CD4-positive, alpha-beta memory T cell (primary cell): ENCODE measurements around the gene ZNF24. TPM values are rescaled to one million over a fixed set of nuclear protein-coding genes. Genes with fewer than 3 reads are reported as not detected.
A peak's percentile ranks its signal among the peaks of the same experiment; 100 is the strongest.

Experiments used
- CTCF ChIA-PET: fragments of 350-600 bp; sonication (Branson Sonifier 250); formaldehyde crosslinking; loops from one replicate; lab custom pipeline; 2021; ENCODE audit warnings: inconsistent platforms; ENCODE audit not compliant: partially characterized antibody; lab: Charles Lee
- POLR2A ChIA-PET: fragments of 350-600 bp; sonication (Branson Sonifier 250); formaldehyde crosslinking; loops from one replicate; lab custom pipeline; 2021; ENCODE audit not compliant: partially characterized antibody; lab: Charles Lee
- DNase-seq, 5 donors: peaks; one replicate each; pipeline versions ENCODE4 v3.0.0 to v3.0.0-alpha.2; 2020 to 2022; ENCODE audit warnings: mixed read lengths in 1 of 5
- H3K27ac ChIP-seq: one replicate; pipeline ENCODE4 v1.7.0; 2013; ENCODE audit warnings: low read depth, low read length
- H3K27me3 ChIP-seq: 2 replicates; pipeline ENCODE4 v1.7.0; 2013; ENCODE audit warnings: mild to moderate bottlenecking, low read length, moderate library complexity; ENCODE audit not compliant: insufficient read depth
- H3K36me3 ChIP-seq: 2 replicates; pipeline ENCODE4 v1.7.0; 2013; ENCODE audit warnings: mild to moderate bottlenecking, low read length, moderate library complexity; ENCODE audit not compliant: insufficient read depth
- H3K4me1 ChIP-seq: 2 replicates; pipeline ENCODE4 v1.7.0; 2013; ENCODE audit warnings: mild to moderate bottlenecking, low read length, moderate library complexity; ENCODE audit not compliant: insufficient read depth
- H3K4me3 ChIP-seq, 2 donors: one replicate each; pipeline ENCODE4 v1.7.0; 2013; ENCODE audit warnings: low read length in 2 of 2, mild to moderate bottlenecking in 1 of 2
- H3K9me3 ChIP-seq, 2 donors: one replicate each; pipeline ENCODE4 v1.7.0; 2013; ENCODE audit warnings: low read length in 2 of 2, control low read depth in 1 of 2; ENCODE audit not compliant: control insufficient read depth in 1 of 2
- H3K27ac Mint-ChIP-seq, 7 donors: one replicate each; pipeline ENCODE4 v1.8.0; 2020 to 2021; ENCODE audit warnings: mixed read lengths in 7 of 7, mild to moderate bottlenecking in 6 of 7, inconsistent platforms in 3 of 7, moderate library complexity in 3 of 7
- H3K27me3 Mint-ChIP-seq, 2 donors: one replicate each; pipeline ENCODE4 v1.8.0; 2020 to 2021; ENCODE audit warnings: mixed read lengths in 2 of 2
- H3K36me3 Mint-ChIP-seq, 2 donors: one replicate each; pipeline ENCODE4 v1.8.0; 2020 to 2021; ENCODE audit warnings: mixed read lengths in 2 of 2, inconsistent platforms in 1 of 2, mild to moderate bottlenecking in 1 of 2
- H3K4me1 Mint-ChIP-seq, 4 donors: one replicate each; pipeline ENCODE4 v1.8.0; 2020 to 2021; ENCODE audit warnings: mixed read lengths in 4 of 4, mild to moderate bottlenecking in 1 of 4
- H3K4me3 Mint-ChIP-seq, 8 donors: one replicate each; pipeline ENCODE4 v1.8.0; 2020 to 2021; ENCODE audit warnings: mixed read lengths in 8 of 8, mild to moderate bottlenecking in 7 of 8, moderate library complexity in 6 of 8, inconsistent platforms in 3 of 8
- H3K9me3 Mint-ChIP-seq, 8 donors: one replicate each; pipeline ENCODE4 v1.8.0; 2020 to 2021; ENCODE audit warnings: mixed read lengths in 8 of 8, mild to moderate bottlenecking in 5 of 8, inconsistent platforms in 3 of 8, moderate library complexity in 1 of 8
- intact Hi-C: fragments of 100-400 bp; cut with micrococcal nuclease; formaldehyde crosslinking; loops from one replicate; pipeline ENCODE4 v1.15.1; 2023
- polyA plus RNA-seq, 2 donors: library from polyadenylated mRNA; unstranded; fragments of 300-500 nt; fragmentation: Illumina TruSeq; gene quantifications; one replicate each; pipeline ENCODE4 v1.2.3, GENCODE V29; 2021
- total RNA-seq, 2 experiments: library from RNA; stranded (reverse); gene quantifications; one replicate each; pipeline ENCODE4 v1.2.3, GENCODE V29; 2021

ZNF24 gene
- total and polyA plus RNA-seq, 4 experiments from 2014 or later, result 67.9 to 90.5 (median 82.6) TPM

- intact Hi-C loops, result loop anchor here (1.0 to 5.0 kb wide), 12 partner anchors 10 to 722 kb away; partner anchors contain the start of genes INO80C, MAPRE2, RMP24 and RPRD1A
- Histone ChIP-seq H3K36me3 (peaks cover 7% of the 10 kb centered on the region), H3K4me1 (peaks cover 45% of the 10 kb centered on the region), H3K9me3 (no peaks in the 10 kb centered on the region), H3K27ac (peak overlapping the region; percentile 99), H3K4me3 (peak overlapping the region; percentile 87 to 96), H3K27me3 (no peaks in the 10 kb centered on the region)
- Mint-ChIP-seq H3K27ac (peak overlapping the region; percentile 96 to 99 (median 98)), H3K9me3 (no peaks in the 10 kb centered on the region), H3K4me3 (peak overlapping the region; percentile 94 to 99 (median 98)), H3K36me3 (peaks cover 7 to 27% of the 10 kb centered on the region in 2 donors), H3K4me1 (peaks cover 28 to 50% (median 37%) of the 10 kb centered on the region in 4 donors), H3K27me3 (no peaks in the 10 kb centered on the region)
- CTCF ChIA-PET, result interaction anchor here (1.0 to 2.4 kb wide), 9 partner anchors 9 to 318 kb away, joined by 3 to 11 read pairs (median 5); partner anchors contain the start of gene ZNF397
- peak in 1 of 5 donors; percentile 35 for DNase-seq
- POLR2A ChIA-PET, result interaction anchor here (0.8 to 2.6 kb wide), 15 partner anchors 10 to 628 kb away, joined by 3 to 29 read pairs (median 6); partner anchors contain the start of genes GALNT1, INO80C, RMP24 and ZNF397
Observed at GRCh38 chr18:35344736-35345459, 678 bp upstream of the ZNF24 start.

- H3K27ac ChIP-seq, result peak overlapping the region; percentile 99
- no peaks in the 10 kb centered on the region for H3K9me3 Mint-ChIP-seq
- peaks cover 21 to 41% of the 10 kb centered on the region in 2 donors for H3K36me3 Mint-ChIP-seq
- peaks cover 45% of the 10 kb centered on the region for H3K4me1 ChIP-seq
- H3K4me3 Mint-ChIP-seq, result peak overlapping the region; percentile 94 to 99 (median 98)
- peaks cover 21% of the 10 kb centered on the region for H3K36me3 ChIP-seq
- ChIA-PET POLR2A (interaction anchor here (1.0 to 2.6 kb wide), 13 partner anchors 9 to 629 kb away, joined by 3 to 29 read pairs (median 7); partner anchors contain the start of genes GALNT1, INO80C, RMP24 and ZNF397), CTCF (interaction anchor here (1.4 to 1.9 kb wide), 4 partner anchors 10 to 316 kb away, joined by 4 to 11 read pairs (median 6); no protein-coding TSS in a partner anchor)
- peak overlapping the region; percentile 87 to 96 for H3K4me3 ChIP-seq
- H3K27me3 ChIP-seq, result no peaks in the 10 kb centered on the region
- no peaks in the 10 kb centered on the region for H3K27me3 Mint-ChIP-seq
- DNase-seq, result no peak
- intact Hi-C loops, result loop anchor here (5.0 kb wide), 1 partner anchor 316 kb away; no protein-coding TSS in a partner anchor
- H3K4me1 Mint-ChIP-seq, result peaks cover 34 to 64% (median 49%) of the 10 kb centered on the region in 4 donors
- H3K27ac Mint-ChIP-seq, result peak overlapping the region; percentile 96 to 99 (median 98)
- H3K9me3 ChIP-seq, result no peaks in the 10 kb centered on the region
Observed at GRCh38 chr18:35343488-35343935, 708 bp downstream of the ZNF24 start.

- DNase-seq, result no peak
- Histone ChIP-seq H3K9me3 (no peaks in the 10 kb centered on the region), H3K36me3 (peaks cover 65% of the 10 kb centered on the region), H3K4me3 (no peak overlapping the region), H3K4me1 (peaks cover 22% of the 10 kb centered on the region), H3K27ac (no peak overlapping the region), H3K27me3 (no peaks in the 10 kb centered on the region)
- ChIA-PET CTCF (no interaction called here), POLR2A (interaction anchor here (0.6 kb wide), 1 partner anchor 11 kb away, joined by 3 read pairs; no protein-coding TSS in a partner anchor)
- Mint-ChIP-seq H3K36me3 (peaks cover 81 to 84% of the 10 kb centered on the region in 2 donors), H3K9me3 (no peaks in the 10 kb centered on the region), H3K4me1 (peaks cover 28 to 55% (median 36%) of the 10 kb centered on the region in 4 donors), H3K4me3 (no peak overlapping the region), H3K27me3 (no peaks in the 10 kb centered on the region), H3K27ac (peak overlapping the region in 1 of 7 donors; percentile 45)
- intact Hi-C loops, result no loop called here
Observed at GRCh38 chr18:35337286-35337685, 6.9 kb downstream of the ZNF24 start.

- H3K4me3 Mint-ChIP-seq, result no peak overlapping the region
- ChIA-PET CTCF (no interaction called here), POLR2A (no interaction called here)
- peaks cover 23 to 45% (median 34%) of the 10 kb centered on the region in 4 donors for H3K4me1 Mint-ChIP-seq
- Histone ChIP-seq H3K9me3 (no peaks in the 10 kb centered on the region), H3K4me3 (no peak overlapping the region), H3K4me1 (peaks cover 8% of the 10 kb centered on the region), H3K27ac (no peak overlapping the region), H3K36me3 (peaks cover 66% of the 10 kb centered on the region), H3K27me3 (no peaks in the 10 kb centered on the region)
- H3K36me3 Mint-ChIP-seq, result peaks cover 80 to 81% of the 10 kb centered on the region in 2 donors
- DNase-seq, result no peak
- intact Hi-C loops, result no loop called here
- H3K9me3 Mint-ChIP-seq, result no peaks in the 10 kb centered on the region
- H3K27me3 Mint-ChIP-seq, result no peaks in the 10 kb centered on the region
- H3K27ac Mint-ChIP-seq, result no peak overlapping the region
Observed at GRCh38 chr18:35335866-35336265, 8.4 kb downstream of the ZNF24 start.

DNA sequence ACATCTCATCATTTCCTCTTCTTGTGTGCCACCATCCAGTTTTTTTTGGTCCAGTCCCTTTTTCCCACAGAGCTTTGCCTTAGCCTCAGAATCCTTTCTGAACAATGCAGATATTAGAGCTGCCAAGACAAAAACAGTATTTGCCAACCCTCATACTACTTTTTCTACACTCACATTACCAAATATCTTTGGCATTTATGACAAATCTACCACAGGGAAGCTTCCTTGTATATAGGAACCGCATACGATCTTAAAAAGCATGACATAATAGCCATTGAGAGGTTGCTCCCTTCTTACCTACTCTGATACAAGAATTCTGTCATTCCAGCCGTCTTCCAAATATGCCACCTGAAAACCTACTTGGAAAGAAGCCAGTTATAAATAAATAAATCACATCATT is 9.4 kb downstream of the ZNF24 start:
- Mint-ChIP-seq H3K4me1 (peaks cover 17 to 34% (median 26%) of the 10 kb centered on the region in 4 donors), H3K36me3 (peaks cover 70 to 73% of the 10 kb centered on the region in 2 donors), H3K27me3 (no peaks in the 10 kb centered on the region), H3K9me3 (no peaks in the 10 kb centered on the region), H3K27ac (peak overlapping the region in 4 of 7 donors; percentile 1 to 36 (median 16)), H3K4me3 (no peak overlapping the region)
- Histone ChIP-seq H3K4me1 (no peaks in the 10 kb centered on the region), H3K9me3 (no peaks in the 10 kb centered on the region), H3K27ac (no peak overlapping the region), H3K4me3 (no peak overlapping the region), H3K27me3 (no peaks in the 10 kb centered on the region), H3K36me3 (peaks cover 58% of the 10 kb centered on the region)
- ChIA-PET POLR2A (interaction anchor here (0.8 kb wide), 1 partner anchor 9 kb away, joined by 6 read pairs; the partner anchor contains the start of gene ZNF24), CTCF (interaction anchor here (1.2 kb wide), 1 partner anchor 10 kb away, joined by 4 read pairs; no protein-coding TSS in a partner anchor)
- intact Hi-C loops, result no loop called here
- DNase-seq, result no peak

GRCh38 chr18:35334212-35334611 is 10.0 kb downstream of the ZNF24 start:
- H3K4me3 ChIP-seq, result no peak overlapping the region
- H3K9me3 ChIP-seq, result no peaks in the 10 kb centered on the region

More at GRCh38 chr18:35334212-35334611, 10.0 kb downstream of the ZNF24 start:
- no peaks in the 10 kb centered on the region for H3K27me3 ChIP-seq
- DNase-seq, result no peak
- intact Hi-C loops, result no loop called here
- H3K4me3 Mint-ChIP-seq, result no peak overlapping the region
- H3K4me1 Mint-ChIP-seq, result peaks cover 13 to 28% (median 20%) of the 10 kb centered on the region in 4 donors
- peaks cover 64 to 67% of the 10 kb centered on the region in 2 donors for H3K36me3 Mint-ChIP-seq
- ChIA-PET CTCF (interaction anchor here (1.2 kb wide), 1 partner anchor 9 kb away, joined by 4 read pairs; no protein-coding TSS in a partner anchor), POLR2A (interaction anchor here (0.8 kb wide), 1 partner anchor 10 kb away, joined by 6 read pairs; the partner anchor contains the start of gene ZNF24)
- no peaks in the 10 kb centered on the region for H3K4me1 ChIP-seq
- H3K36me3 ChIP-seq, result peaks cover 52% of the 10 kb centered on the region
- H3K27ac Mint-ChIP-seq, result no peak overlapping the region
- no peaks in the 10 kb centered on the region for H3K27me3 Mint-ChIP-seq
- no peaks in the 10 kb centered on the region for H3K9me3 Mint-ChIP-seq
- no peak overlapping the region for H3K27ac ChIP-seq
